ENCODE results near the gene TMEM198.

Gene TMEM198

GRCh38 chr2:219526320-219527075 is 17.3 kb upstream of the TMEM198 start:
- no peak for DNase-seq

GRCh38 chr2:219527076-219527394 is 16.8 kb upstream of the TMEM198 start:
- no peak for DNase-seq

GRCh38 chr2:219527472-219527871 is 16.4 kb upstream of the TMEM198 start:
- no peak for DNase-seq

GRCh38 chr2:219530048-219530963 is 13.5 kb upstream of the TMEM198 start:
- DNase-seq: peak; percentile 65

GRCh38 chr2:219531639-219532377 is 12.0 kb upstream of the TMEM198 start:
- no peak for DNase-seq

GRCh38 chr2:219532378-219532649 is 11.5 kb upstream of the TMEM198 start:
- DNase-seq: no peak

- no peak for DNase-seq
These were observed 9.7 kb upstream of the TMEM198 start for GRCh38 chr2:219533930-219534661.

GRCh38 chr2:219536425-219536824 is 7.4 kb upstream of the TMEM198 start:
- DNase-seq: no peak

- DNase-seq: no peak
These were observed 6.9 kb upstream of the TMEM198 start for GRCh38 chr2:219536967-219537366.

- no peak for DNase-seq
These were observed 6.0 kb upstream of the TMEM198 start for GRCh38 chr2:219537657-219538488.

GRCh38 chr2:219538504-219538951 is 5.3 kb upstream of the TMEM198 start:
- DNase-seq: no peak

- DNase-seq: no peak
These were observed 4.7 kb upstream of the TMEM198 start for GRCh38 chr2:219538956-219539788.

- no peak for DNase-seq
These were observed 3.7 kb upstream of the TMEM198 start for GRCh38 chr2:219539926-219540678.

- no peak for DNase-seq
These were observed 2.9 kb upstream of the TMEM198 start for GRCh38 chr2:219540784-219541504.

GRCh38 chr2:219541611-219542180 is 2.1 kb upstream of the TMEM198 start:
- peak; percentile 81 for DNase-seq

- DNase-seq: peak; percentile 39
These were observed 765 bp upstream of the TMEM198 start for GRCh38 chr2:219542931-219543595.

GRCh38 chr2:219544567-219544966 is 739 bp downstream of the TMEM198 start:
- DNase-seq: no peak

- no peak for DNase-seq
These were observed 1.6 kb downstream of the TMEM198 start for GRCh38 chr2:219545295-219545942.
